Measurements from ENCODE around the gene FCGR3B.
A peak's percentile ranks its signal among the peaks of the same experiment; 100 is the strongest.
"Not testable (repeated sequence)": the region's sequence is repeated elsewhere in the genome, so short reads cannot be mapped to it uniquely, and the experiment has no call there.

The FCGR3B gene

GRCh38 chr1:161653971-161654370, 23.0 kb upstream of the FCGR3B start:
- not testable (repeated sequence) for DNase-seq (ENCODE audit: insufficient read length, low spot score); FAIRE-seq

- DNase-seq (ENCODE audit: insufficient read length, low spot score); FAIRE-seq: not testable (repeated sequence)
Observed at GRCh38 chr1:161653541-161653940, 22.6 kb upstream of the FCGR3B start.

DNA sequence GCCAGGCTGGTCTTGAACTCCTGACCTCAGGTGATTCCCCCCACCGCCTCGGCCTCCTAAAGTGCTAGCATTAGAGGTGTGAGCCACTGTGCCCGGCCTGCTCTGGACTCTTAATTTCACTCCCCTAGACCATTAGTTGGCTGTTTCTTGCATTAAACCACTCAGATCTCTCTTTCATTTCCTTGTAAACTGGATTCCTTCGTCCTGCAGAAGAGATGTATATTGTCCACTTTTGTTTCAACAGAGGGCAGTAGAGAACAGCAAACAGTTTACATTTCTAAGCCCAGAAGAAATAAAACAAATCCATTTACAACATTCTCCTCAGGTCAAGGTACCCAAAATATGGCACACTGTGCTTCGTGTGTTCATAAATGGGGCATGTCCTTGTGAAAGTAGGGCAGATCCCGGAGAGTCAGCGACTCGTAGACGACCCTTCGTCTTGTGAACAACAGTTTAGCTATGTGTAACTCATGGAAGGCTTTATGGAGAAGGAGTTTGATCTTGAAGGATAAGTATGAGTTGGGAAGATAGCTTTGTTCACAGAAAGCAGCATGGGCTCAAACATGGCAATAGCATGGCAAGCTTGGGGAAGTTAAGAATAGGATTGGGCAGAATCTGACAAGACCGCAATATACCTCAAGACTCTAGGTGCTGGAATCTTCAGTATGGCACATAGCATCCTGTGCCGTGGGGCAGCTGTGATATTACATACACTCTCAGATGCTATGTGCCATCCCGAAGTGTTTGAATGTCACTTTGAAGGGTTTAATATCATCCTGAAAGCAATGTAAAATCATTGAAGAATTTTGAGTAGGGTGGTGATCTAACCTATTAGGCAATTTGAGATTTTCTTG, 16.8 kb upstream of the FCGR3B start:
- FAIRE-seq, result peak; percentile 16
- TF ChIP-seq, protein P1, sequence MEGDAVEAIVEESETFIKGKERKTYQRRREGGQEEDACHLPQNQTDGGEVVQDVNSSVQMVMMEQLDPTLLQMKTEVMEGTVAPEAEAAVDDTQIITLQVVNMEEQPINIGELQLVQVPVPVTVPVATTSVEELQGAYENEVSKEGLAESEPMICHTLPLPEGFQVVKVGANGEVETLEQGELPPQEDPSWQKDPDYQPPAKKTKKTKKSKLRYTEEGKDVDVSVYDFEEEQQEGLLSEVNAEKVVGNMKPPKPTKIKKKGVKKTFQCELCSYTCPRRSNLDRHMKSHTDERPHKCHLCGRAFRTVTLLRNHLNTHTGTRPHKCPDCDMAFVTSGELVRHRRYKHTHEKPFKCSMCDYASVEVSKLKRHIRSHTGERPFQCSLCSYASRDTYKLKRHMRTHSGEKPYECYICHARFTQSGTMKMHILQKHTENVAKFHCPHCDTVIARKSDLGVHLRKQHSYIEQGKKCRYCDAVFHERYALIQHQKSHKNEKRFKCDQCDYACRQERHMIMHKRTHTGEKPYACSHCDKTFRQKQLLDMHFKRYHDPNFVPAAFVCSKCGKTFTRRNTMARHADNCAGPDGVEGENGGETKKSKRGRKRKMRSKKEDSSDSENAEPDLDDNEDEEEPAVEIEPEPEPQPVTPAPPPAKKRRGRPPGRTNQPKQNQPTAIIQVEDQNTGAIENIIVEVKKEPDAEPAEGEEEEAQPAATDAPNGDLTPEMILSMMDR (IDR thresholded peaks at IDR 0.05; ENCODE audit: insufficient read depth, missing control alignments), result peak; percentile 19
- not testable (repeated sequence) for DNase-seq (ENCODE audit: insufficient read length, low spot score)

DNA sequence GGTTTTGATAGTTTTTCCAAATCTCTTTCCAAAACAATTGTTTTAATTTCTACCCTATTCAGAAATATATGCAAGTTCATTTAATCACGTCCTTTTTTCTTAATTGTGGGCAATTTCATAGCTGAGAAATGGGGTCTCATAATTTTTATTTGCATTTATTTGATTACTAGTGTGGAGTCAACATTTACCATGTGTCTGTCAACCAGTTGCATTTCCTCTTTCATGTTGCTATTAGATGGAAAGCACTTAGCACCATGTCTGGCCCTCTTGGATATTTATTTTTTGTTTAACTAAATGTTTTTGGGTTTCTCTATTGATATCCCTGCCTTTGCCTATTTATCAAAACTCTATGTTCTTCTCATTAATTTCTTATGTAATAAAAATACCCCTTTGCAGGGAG, 13.9 kb upstream of the FCGR3B start:
- not testable (repeated sequence) for DNase-seq (ENCODE audit: insufficient read length, low spot score)
- peak; percentile 51 for FAIRE-seq

- not testable (repeated sequence) for FAIRE-seq
Observed at GRCh38 chr1:161643481-161644208, 12.7 kb upstream of the FCGR3B start.

GRCh38 chr1:161642697-161643096, 11.7 kb upstream of the FCGR3B start:
- FAIRE-seq; DNase-seq (ENCODE audit: insufficient read length, low spot score): not testable (repeated sequence)

More at GRCh38 chr1:161643481-161644208, 12.7 kb upstream of the FCGR3B start:
- not testable (repeated sequence) for DNase-seq (ENCODE audit: insufficient read length, low spot score)

- DNase-seq (ENCODE audit: insufficient read length, low spot score); FAIRE-seq: not testable (repeated sequence)
Observed at GRCh38 chr1:161639203-161639602, 8.2 kb upstream of the FCGR3B start.

GRCh38 chr1:161638251-161638993, 7.4 kb upstream of the FCGR3B start:
- not testable (repeated sequence) for DNase-seq (ENCODE audit: insufficient read length, low spot score); FAIRE-seq

- not testable (repeated sequence) for DNase-seq (ENCODE audit: insufficient read length, low spot score); FAIRE-seq
Observed at GRCh38 chr1:161636976-161637375, 6.0 kb upstream of the FCGR3B start.

GRCh38 chr1:161636189-161636782, 5.3 kb upstream of the FCGR3B start:
- FAIRE-seq; DNase-seq (ENCODE audit: insufficient read length, low spot score): not testable (repeated sequence)

DNA sequence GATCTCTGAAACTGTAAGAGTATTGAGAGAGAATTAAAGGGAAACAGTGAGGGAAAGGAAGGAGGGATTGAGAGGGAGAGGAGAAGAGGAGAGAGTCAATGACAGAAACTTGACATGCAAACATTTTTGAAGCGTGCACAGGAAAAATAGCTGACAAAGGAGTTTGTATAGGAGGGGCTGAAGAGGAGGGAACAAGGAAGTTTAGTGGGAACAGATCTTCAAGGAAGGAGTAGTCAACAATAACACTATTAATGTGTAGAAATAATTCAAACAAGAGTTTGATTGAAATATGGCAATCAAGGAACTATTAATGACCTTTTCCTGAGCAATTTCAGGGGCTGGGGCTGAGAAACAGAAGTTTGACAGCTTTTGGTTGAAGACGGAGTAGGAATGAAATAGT, 4.0 kb upstream of the FCGR3B start:
- not testable (repeated sequence) for DNase-seq (ENCODE audit: insufficient read length, low spot score); FAIRE-seq

- not testable (repeated sequence) for FAIRE-seq; DNase-seq (ENCODE audit: insufficient read length, low spot score)
Observed at GRCh38 chr1:161630128-161630742, 741 bp downstream of the FCGR3B start.

GRCh38 chr1:161626445-161627146, 4.4 kb downstream of the FCGR3B start:
- not testable (repeated sequence) for FAIRE-seq; DNase-seq (ENCODE audit: insufficient read length, low spot score)

DNA sequence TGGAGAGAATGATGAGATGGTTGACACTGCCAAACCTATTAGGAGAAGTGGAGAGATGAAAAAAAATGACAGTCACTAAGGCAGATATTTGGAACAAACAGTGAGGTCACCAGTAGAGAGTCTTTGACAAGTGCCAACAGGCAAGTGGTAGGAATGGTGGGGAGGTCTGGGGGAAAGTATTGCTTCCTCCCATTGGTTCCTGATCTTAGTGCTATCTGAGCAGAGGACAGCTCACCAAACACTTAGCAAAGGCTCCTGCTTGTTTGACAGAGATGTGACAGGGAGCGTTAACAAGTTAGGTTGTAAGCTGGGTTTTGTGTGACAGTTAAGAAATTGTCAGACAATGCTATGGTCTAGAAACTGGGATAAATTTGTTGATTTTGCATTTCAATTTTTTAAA, 6.4 kb downstream of the FCGR3B start:
- DNase-seq (ENCODE audit: insufficient read length, low spot score); FAIRE-seq: not testable (repeated sequence)

- not testable (repeated sequence) for FAIRE-seq; DNase-seq (ENCODE audit: insufficient read length, low spot score)
Observed at GRCh38 chr1:161623401-161624051, 7.5 kb downstream of the FCGR3B start.

DNA sequence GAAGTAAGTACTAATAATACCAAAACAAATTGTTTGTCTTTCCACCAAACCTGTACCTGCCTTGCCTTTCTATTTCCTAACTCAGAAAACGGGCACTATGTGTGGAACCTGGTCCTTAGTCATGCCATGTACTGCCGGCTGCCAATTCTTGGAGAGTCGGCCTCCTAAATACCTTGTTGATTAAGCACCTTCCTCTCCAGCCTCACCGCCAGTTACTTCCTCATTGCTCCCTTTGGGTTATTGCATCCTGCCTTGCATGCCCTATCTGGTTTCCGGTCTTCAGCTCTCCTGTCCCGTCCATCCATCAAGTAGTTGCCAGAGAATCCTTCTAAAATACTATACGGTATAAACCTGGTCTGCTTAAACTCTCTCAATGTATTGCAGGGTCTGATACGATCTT, 8.9 kb downstream of the FCGR3B start:
- not testable (repeated sequence) for FAIRE-seq; DNase-seq (ENCODE audit: insufficient read length, low spot score)

Data from D721Med (cell line).